Measurements from ENCODE around the gene CDKN2B.

- TF ChIP-seq POLR2A (IDR thresholded peaks at IDR 0.05; ENCODE audit: low read length) (no peak), GATA1 (IDR thresholded peaks at IDR 0.05; ENCODE audit: low read depth, low read length) (no peak)
These were observed 13.3 kb downstream of the CDKN2B start for GRCh38 chr9:21995666-21996398.
